Amniotic stem cell (primary cell): ENCODE measurements around the gene PEX3.
"Not testable (repeated sequence)": the region's sequence is repeated elsewhere in the genome, so short reads cannot be mapped to it uniquely, and the experiment has no call there.

Experiments
- DNase-seq: peaks from one replicate; lab custom pipeline; 2025; lab: John Stamatoyannopoulos, UW

PEX3 gene

DNA sequence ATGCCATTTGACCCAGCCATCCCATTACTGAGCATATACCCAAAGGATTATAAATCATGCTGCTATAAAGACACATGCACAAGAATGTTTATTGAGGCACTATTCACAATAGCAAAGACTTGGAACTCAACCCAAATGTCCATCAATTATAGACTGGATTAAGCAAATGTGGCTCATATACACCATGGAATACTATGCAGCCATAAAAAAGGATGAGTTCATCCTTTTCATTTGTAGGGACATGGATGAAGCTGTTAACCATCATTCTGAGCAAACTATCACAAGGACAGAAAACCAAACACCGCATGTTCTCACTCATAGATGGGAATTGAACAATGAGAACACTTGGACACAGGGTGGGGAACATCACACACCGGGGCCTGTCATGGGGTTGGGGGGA, 2.7 kb upstream of the PEX3 start:
- not testable (repeated sequence) for DNase-seq

DNA sequence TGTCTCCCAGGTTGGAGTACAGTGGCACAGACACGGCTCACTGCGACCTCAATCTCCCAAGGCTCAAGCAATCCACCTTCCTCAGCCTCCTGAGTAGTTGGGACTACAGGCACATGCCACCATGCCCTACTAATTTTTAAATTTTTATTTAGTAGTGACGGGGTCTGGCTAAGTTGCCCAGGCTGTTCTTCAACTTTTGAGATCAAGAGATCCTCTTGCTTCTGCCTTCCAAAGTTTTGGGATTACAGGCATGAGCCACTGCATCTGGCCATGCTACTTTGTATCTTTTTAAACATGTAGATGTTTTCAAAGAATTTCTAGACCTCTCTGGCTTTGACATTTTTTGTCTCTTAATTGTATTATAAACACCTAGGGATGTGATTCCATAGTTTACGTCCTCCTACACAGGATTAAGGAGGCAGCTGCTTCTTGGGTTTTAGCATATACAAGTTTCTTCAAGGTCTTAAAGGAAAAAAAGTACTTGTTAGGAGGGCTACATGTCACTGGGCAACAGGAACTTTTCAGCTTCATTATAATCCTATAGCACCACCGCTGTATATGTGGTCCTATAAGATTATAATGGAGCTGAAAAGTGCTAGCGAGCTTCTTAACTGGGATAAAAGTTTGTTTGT, 1.4 kb upstream of the PEX3 start:
- DNase-seq, result no peak

DNA sequence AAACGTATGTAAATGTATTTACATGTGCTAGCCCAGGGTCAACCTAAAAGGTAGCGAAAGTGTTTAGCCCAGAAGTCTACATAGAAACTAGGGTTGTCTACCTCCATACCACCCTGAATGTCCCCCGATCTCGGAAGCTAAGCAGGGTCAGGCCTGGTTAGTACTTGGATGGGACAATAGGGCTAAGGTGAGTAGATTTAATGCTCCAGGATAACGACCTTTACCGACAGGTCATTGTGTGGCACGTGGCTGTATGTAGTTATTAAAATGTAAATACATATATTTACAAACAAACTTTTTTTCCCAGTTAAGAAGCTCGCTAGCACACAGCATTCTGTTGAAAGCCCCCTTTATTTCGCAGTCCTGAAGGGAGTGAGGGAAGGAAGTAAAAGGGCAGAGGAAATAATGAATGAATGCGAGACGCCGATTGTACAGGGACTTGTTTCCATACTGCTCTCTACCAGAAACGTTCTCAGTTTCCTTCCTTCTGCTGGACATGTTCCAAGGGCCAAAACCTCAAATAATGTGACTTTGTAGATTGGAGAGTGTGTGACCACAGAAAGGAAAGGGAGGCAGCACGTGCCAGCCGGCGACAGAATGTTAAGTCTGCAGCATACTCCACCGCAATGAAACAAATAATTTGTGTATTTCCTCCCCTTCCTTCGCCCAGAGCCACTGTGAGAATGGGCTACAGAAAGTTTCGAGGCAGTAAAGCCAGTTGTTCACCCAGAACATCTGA, 722 bp upstream of the PEX3 start:
- no peak for DNase-seq

DNA sequence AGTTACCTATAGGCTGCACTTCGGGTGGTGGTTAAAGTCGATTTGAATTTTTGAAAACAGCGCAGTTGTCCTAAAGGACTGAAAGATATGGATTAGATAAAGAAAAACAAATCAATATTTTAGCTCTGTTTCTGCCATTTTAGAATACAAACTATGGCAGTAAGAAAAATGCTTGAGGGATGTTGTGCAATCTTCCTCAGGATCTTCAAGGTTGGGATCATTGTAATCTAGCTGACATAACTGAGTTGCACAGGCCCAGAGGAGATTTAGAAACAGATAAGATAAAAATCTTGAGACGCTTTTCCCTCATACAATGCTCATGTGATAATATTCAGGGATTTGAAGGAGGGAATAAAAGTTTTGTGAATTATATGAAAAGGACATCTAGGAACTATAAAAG, 926 bp downstream of the PEX3 start:
- DNase-seq, result no peak

DNA sequence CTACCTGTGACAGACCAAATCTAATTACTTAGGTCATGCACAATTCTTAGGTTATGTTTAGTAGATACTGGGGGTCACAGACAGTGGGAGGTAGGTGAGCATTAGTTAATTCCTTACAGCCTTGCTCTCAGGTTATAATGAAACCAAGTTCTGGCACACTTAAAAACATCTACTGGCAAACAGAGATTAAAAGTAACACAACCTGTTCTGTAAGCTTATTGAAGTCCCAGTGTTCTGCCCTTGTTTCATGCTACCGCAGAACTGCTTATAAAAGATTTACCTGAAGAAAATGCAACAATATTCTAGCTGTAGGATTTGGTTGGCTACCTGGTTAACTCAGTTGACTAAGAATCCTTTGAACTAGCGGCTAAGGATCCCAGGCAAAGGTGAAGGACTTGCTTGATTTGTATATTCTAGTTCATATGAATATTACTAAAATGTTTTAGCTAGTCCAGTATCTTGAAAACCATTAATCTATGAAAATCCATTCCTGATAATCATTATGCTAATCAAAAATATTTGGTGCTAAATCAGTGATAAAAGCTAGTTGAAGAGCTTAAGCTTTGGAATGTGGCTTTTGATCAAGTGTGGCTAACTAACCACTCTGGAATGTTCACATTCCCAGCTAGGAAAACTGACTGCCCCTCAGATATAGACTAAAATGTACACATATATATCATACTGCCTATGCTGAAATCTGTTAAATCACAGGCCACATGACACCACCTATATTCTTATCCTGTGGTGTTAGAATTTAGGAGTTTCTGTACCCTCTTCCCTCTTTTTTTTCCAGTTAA, 7.2 kb downstream of the PEX3 start:
- DNase-seq, result no peak

DNA sequence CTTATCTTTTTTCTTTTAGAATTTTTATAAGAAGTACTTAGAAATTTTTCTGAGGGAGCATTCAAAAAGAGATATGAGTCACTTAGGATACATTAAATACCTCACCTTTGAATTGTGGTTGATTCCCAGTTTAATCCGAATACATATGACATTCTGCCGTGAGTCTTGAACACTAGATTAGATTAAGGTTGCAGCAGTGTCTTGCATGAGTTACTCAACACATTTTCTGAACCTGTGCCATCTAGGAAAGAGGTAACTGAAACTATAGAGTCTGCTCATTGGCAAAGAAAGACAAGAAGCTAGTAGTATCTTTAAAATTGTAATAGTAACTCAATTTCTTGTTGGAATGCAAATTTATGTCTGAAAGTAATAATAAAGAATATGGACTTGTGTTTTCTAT, 14.9 kb downstream of the PEX3 start:
- no peak for DNase-seq

DNA sequence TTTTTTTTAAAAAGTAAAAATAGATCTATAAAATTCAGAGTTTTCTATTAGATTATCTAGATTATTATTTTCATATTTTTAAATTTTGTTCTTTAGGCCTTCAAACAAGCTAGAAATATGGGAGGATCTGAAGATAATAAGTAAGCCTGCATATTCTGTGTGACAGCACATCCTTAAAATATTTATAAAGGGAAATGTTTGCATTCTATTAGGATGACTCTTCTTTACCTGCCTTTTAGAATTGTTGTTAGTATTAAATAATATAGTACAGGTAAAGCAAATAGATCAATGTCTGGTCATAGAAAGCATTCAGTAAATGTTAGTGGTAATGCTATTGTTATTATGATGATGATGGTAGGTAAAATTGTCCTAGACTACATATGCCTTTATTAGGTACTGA, 17.4 kb downstream of the PEX3 start:
- DNase-seq, result no peak

DNA sequence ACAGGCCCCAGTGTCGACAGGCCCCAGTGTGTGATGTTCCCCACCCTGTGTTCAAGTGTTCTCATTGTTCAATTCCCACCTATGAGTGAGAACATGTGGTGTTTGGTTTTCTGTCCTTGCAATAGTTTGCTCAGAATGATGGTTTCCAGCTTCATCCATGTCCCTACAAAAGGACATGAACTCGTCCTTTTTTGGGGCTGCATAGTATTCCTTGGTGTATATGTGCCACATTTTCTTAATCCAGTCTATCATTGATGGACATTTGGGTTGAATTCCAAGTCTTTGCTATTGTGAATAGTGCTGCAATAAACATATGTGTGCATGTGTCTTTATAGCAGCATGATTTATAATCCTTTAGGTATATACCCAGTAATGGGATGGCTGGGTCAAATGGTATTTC, 18.2 kb downstream of the PEX3 start:
- not testable (repeated sequence) for DNase-seq

DNA sequence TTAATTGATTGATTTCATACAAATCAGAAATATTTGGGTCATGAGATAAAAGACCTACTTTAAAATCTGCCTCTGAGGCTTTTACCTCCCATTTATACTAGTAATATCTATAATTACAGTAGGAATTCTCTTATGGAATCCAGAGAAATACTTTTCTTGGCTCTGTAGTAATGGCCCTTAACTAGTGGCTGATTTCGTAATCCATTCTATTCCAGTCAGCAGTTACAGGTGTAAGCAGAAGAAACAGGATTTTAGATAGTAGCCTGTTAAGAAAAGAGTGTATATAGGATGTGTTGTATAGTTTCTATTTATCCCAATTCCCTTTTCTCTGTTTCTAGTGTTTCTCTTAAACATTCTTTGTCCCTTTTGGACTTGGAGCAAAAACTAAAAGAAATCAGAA, 21.2 kb downstream of the PEX3 start:
- no peak for DNase-seq

DNA sequence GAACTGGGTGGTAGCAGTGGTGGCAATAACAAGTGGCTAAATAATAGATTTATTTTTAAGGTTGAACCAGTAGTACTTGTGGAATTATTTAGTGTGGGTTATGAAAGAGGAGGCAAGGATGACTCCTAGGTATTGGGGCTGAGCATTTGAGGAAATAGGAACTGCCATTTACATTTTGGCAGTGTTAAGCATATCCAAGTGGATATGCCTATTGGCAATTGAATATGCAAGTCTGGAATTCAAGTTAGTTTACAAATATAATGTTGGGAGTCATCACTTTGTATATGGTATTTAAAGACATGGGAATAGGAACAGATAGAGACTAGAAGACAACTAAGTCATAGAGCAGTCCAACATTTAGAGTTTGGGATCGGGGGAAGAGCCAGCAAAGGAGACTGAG, 25.9 kb downstream of the PEX3 start:
- DNase-seq, result no peak

DNA sequence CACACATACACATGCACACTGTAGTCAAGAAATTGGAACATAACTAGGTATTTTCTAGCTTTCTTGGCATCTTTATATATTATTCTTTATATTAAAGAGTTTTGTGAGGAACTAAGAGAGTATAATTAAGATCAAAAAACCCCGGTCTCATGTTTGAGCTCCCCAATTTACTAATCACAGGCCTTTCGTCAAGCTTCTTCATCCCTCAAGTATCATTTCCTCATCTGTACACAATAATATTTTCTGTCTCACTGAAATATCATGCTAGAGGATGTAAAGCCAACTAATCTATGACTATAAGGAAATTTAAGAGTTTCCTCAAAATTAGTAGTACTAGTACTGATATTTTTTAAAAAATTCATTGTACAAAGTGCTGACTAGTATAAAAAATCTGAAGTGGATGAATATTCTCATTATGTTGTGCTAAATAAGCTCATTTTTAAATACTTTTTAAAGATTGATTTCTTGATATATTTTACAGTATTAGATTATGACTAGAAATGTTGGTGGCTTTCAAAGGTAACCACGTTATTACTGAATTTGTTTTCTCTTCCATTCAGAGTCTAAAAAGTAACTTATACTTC, 28.0 kb downstream of the PEX3 start:
- DNase-seq, result no peak

DNA sequence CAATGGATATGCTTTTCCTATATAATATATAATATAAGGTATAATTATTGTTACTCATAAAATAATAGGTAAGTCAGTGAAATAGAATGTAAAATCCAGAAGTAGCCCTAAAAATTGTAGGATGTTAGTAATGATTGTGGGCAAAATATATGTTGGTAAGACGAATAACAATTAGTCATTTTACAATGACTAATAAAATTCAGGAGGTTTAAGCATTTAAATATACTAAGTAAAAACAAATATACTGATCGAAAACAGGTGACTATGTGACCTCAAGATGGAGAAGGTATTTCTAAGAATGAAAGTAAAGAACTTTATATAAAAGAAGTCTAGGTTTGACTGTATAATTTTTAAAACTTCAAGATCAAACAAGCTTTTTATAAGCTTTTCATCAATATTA, 32.0 kb downstream of the PEX3 start:
- DNase-seq, result no peak

DNA sequence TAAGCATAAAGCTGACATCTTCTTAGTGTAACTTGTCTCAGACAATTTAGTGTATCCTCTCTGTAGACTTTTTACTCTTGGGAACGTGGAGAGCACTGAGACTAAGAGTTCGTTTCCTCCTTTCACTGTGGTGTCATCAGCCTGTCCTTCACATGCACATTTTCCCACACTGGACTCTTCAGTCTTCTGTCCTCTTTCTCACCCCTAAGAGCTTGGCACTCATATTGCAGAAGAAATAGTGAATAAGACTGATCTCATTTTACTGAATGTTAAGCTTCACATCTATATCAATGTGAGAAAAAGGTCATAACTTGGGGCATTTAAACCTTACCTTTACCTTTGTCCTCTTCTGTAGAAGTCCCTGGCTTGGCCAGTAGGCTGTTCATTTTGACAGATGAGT, 35.4 kb downstream of the PEX3 start:
- no peak for DNase-seq

DNA sequence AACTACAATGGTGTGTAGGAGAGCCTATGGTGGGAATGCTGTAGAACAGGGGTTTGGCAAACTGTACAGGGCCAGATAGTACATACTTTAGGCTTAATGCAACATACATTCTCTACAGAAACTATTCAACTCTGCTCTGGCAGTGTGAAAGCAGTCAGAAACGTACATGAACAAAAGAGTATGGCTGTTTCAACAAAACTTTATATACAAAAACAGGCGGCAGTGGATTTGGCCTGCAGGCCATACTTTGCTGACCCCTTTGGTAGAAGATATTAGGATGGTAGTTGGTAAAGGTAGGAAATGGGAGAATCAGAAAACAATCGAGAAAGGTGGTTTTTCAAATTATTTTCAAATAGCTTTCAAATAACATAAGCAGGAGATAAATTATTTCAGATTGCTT, 36.1 kb downstream of the PEX3 start:
- DNase-seq, result no peak

DNA sequence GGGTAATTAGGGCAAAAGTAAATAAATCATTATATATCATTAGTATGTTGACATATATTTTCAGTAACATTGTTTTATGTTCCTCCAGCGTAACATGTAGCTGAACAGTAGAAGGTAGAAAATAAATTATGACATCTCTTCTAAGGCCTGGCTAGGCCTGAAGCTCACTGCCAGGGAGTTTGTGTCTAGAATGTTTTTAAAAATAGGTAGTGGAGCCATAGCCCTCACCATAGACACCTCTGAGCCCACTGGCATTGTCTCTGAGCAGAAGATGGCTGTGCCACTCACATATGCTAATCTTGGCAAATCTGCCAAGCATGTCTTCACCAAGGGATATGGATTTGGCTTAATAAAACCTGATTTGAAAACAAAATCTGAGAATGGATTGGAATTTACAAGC, 39.6 kb downstream of the PEX3 start:
- DNase-seq, result no peak

DNA sequence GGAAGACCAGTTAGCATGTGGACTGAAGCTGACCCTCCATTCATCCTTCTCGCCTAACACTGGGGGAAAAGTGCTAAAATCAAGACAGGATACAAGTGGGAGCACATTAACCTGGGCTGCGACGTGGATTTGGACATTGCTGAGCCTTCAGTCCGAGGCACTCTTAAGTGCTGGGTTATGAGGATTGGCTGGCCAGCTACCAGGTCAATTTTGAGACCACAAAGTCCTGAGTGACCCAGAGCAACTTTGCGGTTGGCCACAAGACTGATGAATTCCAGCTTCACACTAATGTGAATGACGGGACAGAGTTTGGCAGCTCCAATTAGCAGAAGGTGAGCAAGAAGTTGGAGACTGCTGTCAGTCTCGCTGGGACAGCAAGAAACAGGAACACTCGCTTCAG, 40.2 kb downstream of the PEX3 start:
- DNase-seq, result no peak

DNA sequence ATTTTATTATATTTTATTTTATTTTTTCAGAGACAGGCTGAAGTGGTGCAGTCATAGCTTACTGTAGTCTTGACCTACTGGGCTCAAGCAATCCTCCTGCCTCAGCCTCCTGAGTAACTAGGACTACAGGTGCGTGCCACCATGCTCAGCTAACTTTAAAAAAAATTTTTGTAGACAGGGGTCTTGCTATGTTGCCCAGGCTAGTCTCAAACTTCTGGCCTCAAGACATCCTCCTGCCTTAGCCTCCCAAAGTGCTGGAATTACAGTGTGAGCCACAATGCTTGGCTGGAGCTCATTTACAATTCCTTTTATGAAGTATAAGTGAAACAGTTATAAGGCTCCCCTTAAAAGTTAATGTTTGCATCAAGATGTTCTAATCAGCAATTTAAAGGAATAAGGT, 46.4 kb downstream of the PEX3 start:
- no peak for DNase-seq

DNA sequence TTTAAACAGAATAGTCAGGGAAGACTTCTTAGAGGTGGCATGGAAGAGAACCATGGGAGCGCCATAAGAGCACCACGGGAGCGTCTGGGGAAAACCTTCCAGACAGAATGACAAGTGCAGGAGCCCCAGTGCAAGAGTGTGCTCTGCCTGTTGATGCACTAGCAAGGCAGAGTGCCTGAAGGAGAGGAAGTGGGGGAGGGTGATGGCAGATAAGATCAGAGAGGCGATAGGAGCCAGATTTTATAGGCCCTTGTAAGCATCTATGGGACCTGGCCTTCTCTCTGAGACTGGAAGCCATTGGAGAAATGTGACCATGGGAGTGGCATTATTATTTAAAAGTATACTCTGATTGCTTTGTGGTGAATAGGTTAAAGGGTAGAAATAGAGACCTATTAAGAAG, 47.8 kb downstream of the PEX3 start:
- DNase-seq, result no peak

DNA sequence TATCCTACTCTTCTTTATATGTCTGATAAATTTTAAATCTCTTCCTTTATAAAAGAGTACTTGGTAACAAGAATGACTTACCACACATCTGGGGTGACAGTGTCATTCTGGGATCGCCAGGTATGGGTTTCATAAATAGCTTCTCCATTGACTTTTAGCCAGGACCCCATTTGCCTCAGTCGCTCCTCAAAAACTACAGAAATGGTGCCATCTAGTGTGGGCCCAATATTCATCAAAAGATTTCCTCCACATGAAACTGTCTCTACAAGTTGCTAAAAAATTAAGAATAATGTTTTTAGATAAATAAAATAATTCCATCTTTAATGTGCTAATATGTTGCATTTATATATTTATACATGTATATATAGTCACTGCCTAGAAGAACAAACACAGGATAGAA, 51.2 kb downstream of the PEX3 start:
- no peak for DNase-seq

DNA sequence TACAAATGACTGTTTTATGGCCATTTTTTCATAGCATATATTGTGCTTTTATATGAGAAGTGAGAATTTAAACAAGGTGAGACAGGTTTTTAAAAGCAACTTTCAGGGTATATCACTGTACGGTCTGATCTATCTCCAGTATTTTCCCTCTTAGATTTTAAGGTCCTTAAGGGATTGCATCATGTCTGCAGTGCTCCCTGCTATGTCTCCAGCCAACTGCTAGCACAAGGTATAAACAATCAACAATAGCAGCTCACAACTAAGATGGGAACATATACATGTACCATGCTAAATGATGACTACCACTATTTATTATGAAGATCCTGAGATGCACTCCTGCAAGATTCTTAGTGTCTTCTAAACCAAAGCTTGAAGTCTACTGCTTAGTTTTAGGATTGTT, 53.8 kb downstream of the PEX3 start:
- no peak for DNase-seq

DNA sequence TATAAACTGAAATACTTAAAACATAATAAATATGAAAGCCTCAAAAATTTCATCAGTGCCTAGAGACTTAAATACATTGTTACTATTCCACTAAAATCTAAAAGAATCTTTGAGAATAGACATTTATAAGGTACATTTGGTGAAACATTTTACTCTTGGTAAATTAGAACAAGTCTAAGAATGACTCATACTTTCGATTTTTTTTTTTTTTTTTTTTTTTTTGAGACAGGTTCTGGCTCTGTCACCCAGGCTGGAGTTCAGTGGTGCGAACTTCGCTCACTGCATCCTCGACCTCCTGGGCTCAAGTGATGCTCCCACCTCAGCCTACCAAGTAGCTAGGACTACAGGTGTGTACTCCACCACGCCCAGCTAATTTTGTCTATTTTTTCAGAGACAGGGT, 54.5 kb downstream of the PEX3 start:
- DNase-seq, result no peak

DNA sequence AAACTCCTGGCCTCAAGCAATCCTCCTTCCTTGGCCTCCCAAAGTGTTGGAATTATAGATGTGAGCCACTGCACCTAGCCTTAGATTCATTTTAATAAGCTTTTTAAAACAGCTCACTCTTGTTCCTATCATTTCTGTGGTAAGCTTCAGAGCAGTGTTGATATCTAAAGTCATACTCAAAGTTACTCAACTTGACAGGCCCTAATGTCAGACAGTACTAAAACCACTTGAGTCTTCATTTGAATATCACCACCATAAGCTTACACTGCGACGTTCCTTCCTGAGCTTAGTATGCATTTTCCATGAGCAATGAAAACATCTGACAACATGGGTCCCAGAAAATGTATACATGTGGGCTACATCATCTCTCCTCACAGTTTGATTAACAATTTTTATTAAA, 54.9 kb downstream of the PEX3 start:
- DNase-seq, result no peak

DNA sequence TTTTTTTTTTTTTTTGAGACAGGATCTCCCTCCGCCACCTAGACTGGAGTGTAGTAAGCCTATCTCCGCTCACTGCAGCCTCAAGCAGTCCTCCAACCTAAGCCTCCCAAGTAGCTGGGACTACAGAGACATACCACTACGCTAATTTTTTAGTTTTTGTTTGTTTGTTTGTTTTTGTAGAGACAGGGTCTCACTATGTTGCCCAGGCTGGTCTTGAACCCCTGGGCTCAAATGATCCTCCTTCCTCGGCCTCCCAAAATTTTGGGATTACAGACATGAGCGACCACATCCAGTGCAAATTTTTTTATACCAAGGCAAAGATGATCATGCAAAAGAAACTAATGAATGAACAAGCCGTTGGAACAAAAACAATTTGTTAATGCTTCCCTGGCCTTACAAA, 55.6 kb downstream of the PEX3 start:
- no peak for DNase-seq
